ENCODE results near the gene C19orf33.

C19orf33 gene

DNA sequence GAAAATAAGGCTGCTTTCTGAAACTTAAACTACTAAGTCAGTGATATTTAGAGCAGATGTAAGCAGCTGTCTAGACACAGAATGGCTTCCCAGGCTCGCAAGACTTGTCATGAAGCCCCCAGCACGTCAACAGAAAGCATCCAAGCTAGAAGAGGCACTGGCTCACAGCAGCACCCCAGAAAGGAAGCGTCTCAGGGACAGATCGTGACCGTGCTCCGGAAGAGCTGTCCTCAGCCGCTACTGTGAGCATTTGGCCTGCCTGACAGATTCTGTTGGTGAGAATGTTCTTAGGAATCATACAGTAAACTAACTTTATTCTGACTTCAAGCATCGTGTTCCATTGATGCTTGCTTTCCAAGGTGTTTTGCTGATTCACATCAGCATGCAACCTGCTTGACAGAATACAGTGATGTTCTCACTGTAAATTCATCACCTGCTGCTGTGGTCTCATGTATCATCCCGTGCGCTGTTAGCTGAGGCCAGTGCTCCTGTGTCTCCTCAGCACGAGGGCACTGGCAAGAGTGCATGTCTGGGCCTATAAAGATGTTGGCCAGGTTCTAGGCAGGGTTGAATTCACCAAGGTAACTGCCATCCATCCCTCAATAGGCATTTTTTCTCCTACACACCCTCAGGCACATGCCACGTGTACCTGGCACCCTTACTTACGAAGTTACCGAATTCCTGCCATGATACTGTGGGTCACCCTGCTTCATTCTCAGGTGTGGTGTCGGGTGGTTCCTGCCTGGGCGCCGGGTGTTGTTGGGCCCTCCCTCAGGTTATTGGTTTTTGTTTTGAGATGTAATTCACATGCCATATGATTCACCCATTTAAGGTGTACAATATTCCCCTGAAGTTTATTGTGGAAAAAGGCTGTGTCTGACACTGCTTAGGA lies 23.8 kb upstream of the C19orf33 start:
- no peak for DNase-seq

GRCh38 chr19:38281811-38282566 lies 22.1 kb upstream of the C19orf33 start:
- no peak for DNase-seq

- no peak for DNase-seq
Observed at GRCh38 chr19:38283271-38283670, 20.8 kb upstream of the C19orf33 start.

- no peak for DNase-seq
Observed at GRCh38 chr19:38284422-38284821, 19.6 kb upstream of the C19orf33 start.

- DNase-seq, result no peak
Observed at GRCh38 chr19:38285567-38285966, 18.5 kb upstream of the C19orf33 start.

DNA sequence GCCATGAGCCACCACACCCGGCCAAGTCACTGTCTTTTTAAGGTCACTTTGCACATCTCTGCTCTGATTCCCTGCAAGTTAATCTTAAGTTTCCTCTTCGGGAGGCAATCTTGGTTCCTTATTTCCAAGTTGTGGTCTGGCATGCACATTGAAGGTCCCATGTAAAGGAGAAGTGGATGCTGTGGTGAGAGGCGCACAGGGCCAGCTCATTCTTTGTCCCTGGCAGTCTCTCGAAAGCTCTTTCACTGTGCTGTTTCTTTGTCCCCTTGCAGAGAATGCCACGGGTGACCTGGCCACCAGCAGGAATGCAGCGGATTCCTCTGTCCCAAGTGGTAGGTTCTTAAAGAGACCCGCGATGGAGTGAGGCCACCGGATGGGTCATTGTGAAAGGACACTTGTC lies 16.4 kb upstream of the C19orf33 start:
- DNase-seq, result peak; percentile 60

DNA sequence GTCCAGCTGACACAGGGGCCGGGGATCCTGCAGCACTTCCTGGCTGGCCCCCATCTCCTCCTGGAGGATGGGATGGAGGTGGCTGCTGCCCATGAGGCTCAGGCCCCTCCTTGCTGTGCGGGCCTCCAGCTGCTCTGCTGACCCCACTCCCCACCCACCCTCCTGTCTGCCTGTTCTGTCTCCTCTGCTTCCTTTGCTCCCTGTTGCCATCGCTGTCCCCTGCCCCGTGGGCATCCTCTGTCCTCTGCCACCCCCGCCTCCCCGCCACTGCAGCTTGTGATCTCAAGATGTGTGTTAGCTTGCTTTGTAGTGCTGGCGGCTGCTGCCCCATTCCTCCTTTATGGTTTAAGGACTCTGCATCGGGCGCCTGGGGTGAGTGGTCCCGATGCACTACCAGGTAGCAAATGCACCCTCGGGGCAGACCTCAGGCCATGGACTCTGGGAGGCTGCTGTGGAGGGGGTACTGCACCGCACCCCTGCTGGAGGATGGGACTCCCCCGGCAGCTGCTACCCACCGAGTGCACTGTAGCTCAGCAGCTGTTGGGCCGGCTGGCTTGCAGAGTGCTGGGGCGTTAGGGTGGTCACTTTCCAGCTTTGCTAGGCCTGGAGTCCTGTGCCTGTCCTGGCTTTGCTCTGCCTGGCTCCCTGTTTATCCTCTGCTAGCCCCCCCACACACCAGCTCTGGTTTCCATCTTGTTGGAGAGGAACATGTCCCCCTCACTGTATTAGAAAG lies 15.8 kb upstream of the C19orf33 start:
- no peak for DNase-seq

GRCh38 chr19:38289955-38290354 lies 14.1 kb upstream of the C19orf33 start:
- no peak for DNase-seq

GRCh38 chr19:38290631-38291147 lies 13.4 kb upstream of the C19orf33 start:
- DNase-seq, result no peak

GRCh38 chr19:38291855-38292254 lies 12.2 kb upstream of the C19orf33 start:
- no peak for DNase-seq

DNA sequence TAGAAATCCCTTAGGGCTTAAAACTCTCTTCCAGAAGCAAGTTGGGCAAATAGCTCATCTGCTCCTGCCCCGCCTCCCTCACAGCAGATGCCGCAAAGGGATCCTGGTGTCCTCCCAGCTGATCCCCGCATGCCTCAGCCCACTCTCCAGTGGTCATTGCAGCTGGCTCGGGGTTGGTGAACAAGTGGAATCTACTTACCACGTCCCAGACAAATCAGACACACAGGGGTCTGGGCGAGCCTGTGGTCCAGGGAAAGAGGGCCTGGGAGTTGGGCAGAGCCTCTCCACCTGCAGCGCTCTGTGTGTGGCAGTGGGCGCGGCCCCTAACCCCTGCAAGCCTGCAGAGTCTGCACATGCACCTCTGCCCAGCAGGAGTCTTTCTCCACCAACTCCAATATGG lies 10.8 kb upstream of the C19orf33 start:
- no peak for DNase-seq

- DNase-seq, result no peak
Observed at GRCh38 chr19:38294090-38294489, 10.0 kb upstream of the C19orf33 start.

- DNase-seq, result no peak
Observed at GRCh38 chr19:38298821-38299680, 5.0 kb upstream of the C19orf33 start.

DNA sequence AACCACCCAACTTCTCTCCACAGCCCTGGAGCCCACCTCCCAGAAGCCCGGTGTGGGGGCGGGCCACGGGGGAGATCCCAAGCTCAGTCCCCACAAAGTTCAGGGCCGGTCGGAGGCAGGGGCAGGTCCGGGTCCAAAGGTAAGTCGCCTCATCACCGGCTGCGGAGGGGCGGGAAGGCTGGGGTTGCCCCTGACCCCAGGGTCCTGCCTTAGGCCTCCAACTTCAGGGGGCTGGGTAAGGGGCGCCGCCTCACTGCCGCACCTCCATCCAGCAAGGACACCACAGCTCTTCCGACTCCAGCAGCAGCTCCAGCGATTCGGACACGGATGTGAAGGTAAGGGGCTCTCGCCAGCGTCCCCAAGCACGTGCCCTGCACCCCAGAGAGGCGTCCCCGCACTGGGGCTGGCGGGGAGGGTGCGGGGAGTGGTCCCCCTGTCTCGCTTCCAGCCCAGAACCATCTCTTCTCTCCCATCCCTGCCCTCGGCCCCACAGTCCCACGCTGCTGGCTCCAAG lies 358 bp downstream of the C19orf33 start:
- no peak for DNase-seq

GRCh38 chr19:38304866-38305429 lies 897 bp downstream of the C19orf33 start:
- no peak for DNase-seq

- no peak for DNase-seq
Observed at GRCh38 chr19:38306236-38306635, 2.2 kb downstream of the C19orf33 start.

DNA sequence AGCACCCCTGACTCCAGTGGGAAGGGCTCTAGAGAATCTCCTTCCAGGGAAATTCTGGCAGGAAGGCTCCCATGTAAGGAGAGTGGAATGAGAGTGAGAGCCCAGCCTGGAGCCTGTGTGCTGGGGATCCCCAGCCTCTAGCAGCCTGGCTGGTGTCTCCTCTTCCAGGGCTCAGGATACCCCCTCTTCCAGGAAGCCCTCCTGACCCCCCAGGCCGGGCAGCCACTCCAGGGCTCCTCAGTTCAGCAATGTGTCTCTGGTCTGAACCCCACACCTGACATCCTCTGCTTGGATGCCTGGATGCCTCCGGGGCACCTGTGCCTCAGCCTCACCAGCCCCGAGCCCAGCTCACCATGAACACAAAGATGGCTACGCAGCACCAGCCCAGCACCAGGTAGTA lies 3.0 kb downstream of the C19orf33 start:
- DNase-seq, result no peak

DNA sequence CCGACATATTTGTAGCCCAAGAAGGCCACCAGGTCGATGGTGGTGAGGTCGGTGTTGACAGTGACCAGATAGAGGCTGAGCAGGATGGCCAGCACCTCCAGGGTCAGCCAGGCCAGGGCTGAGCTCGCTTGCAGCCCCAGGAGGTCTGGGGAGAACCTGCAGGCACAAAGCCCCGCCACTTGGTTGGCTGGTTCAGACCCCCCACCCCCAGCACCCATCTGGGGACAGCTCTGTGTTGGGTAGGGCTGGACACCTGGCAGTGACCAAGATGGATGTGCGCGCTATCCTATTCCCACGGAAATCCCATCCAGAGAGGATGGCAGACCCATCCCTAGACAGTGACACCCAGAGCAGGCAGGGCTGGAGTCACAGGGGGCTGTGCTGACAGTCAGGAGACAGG lies 3.5 kb downstream of the C19orf33 start:
- no peak for DNase-seq

- no peak for DNase-seq
Observed at GRCh38 chr19:38308006-38308766, 4.1 kb downstream of the C19orf33 start.

DNA sequence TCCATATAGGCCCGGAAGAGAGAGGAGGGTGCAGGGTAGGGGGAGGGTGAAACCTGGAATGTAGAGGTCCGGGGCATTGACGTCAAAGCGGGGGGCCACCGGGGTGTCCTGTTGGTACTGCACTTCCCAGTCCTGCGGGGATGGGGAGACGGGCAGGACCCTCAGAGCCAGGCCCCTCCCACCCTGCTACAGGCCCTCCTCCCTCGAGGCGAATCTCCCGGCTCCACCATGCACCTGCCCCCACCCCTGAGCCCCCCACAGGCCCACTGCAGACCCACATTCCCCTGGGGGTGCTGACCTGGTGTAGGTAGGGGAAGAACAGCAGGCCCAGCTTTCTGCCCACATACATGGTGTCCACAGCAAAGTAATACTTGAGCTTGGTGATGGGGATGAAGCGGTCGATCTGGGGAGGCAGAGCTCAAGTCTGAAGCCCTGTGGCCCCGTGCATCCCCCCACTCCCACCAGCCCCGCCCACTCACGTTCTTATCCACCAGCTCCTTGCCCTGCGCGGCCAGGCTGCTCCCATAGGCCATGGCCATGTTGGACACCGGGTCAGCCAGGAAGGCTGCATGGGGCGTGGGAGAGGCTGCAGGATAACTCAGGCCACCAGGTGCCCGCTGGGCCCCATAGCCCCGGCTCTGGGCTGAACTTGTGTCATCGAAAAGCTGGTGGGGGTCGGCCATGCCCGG lies 5.0 kb downstream of the C19orf33 start:
- DNase-seq, result no peak
